H1 (cell line): Measurements from ENCODE around the gene DPM2. TPM values are rescaled to one million over a fixed set of nuclear protein-coding genes. Genes with fewer than 3 reads are reported as not detected.

Experiments used
- CTCF ChIA-PET: fragments of 300-600 bp; sonication (Branson Sonifier 250); formaldehyde crosslinking; loops from one replicate; lab custom pipeline; 2021; ENCODE audit not compliant: partially characterized antibody; lab: Charles Lee
- POLR2A ChIA-PET: fragments of 300-600 bp; sonication (Branson Sonifier 250); formaldehyde crosslinking; loops from one replicate; lab custom pipeline; 2021; ENCODE audit warnings: inconsistent platforms; ENCODE audit not compliant: partially characterized antibody; lab: Charles Lee
- DNase-seq, 2 experiments: peaks; one replicate each; pipeline versions ENCODE4 v3.0.0 to v3.0.0-alpha.2; 2010 to 2022; ENCODE audit warnings: low spot score in 2 of 2, low read depth in 1 of 2, mixed read lengths in 1 of 2
- FAIRE-seq: peaks from 2 replicates; lab custom pipeline; 2011; peaks lifted over from hg19 to GRCh38; lab: Jason Lieb, UNC
- H2AFZ ChIP-seq: 2 replicates; pipeline ENCODE4 v1.8.1; 2012; ENCODE audit warnings: low read length, inconsistent platforms
- H2AK5ac ChIP-seq: 2 replicates; pipeline ENCODE4 v1.6.1; 2013; ENCODE audit warnings: low read depth, low read length
- H2BK120ac ChIP-seq: replicated peaks from 2 replicates; pipeline ENCODE3; 2013; ENCODE audit warnings: low read depth, low read length, inconsistent platforms
- H2BK12ac ChIP-seq: 2 replicates; pipeline ENCODE4 v1.6.1; 2013; ENCODE audit warnings: low read depth, low read length
- H2BK15ac ChIP-seq: 2 replicates; pipeline ENCODE4 v1.6.1; 2013; ENCODE audit warnings: low read length
- H2BK20ac ChIP-seq: 2 replicates; pipeline ENCODE4 v1.6.1; 2013; ENCODE audit warnings: low read length
- H2BK5ac ChIP-seq: 2 replicates; pipeline ENCODE4 v1.6.1; 2013; ENCODE audit warnings: low read depth, low read length
- H3K14ac ChIP-seq: 2 replicates; pipeline ENCODE4 v1.6.1; 2013; ENCODE audit warnings: inconsistent platforms; ENCODE audit not compliant: insufficient read length
- H3K18ac ChIP-seq: 2 replicates; pipeline ENCODE4 v1.6.1; 2013; ENCODE audit warnings: low read length; ENCODE audit errors: extremely low read depth
- H3K23ac ChIP-seq: 2 replicates; pipeline ENCODE4 v1.6.1; 2013; ENCODE audit warnings: inconsistent platforms; ENCODE audit not compliant: insufficient read length
- H3K23me2 ChIP-seq: 2 replicates; pipeline ENCODE4 v1.6.1; 2013; ENCODE audit warnings: low read depth, low read length
- H3K27ac ChIP-seq: 2 replicates; pipeline ENCODE4 v1.6.1; 2011; ENCODE audit warnings: low read depth, low read length, inconsistent platforms
- H3K27me3 ChIP-seq, 4 experiments: replicated peaks in 1 of 4; 1 replicate in 1 of 4; 2 replicates in 3 of 4; pipeline versions ENCODE4 v1.6.1 to v1.8.1; 2011 to 2013; ENCODE audit warnings: low read length in 3 of 4, mild to moderate bottlenecking in 3 of 4, inconsistent platforms in 2 of 4, mixed read lengths in 2 of 4, moderate library complexity in 1 of 4; ENCODE audit not compliant: control insufficient read depth in 3 of 4, insufficient read depth in 3 of 4; ENCODE audit errors: extremely low read depth in 1 of 4
- H3K36me3 ChIP-seq, 4 experiments: 2 replicates each; pipeline versions ENCODE4 v1.6.1 to v1.8.1; 2011 to 2013; ENCODE audit warnings: mild to moderate bottlenecking in 4 of 4, low read length in 3 of 4, moderate library complexity in 2 of 4, control low read depth in 1 of 4, inconsistent platforms in 1 of 4; ENCODE audit not compliant: insufficient read depth in 4 of 4, control insufficient read depth in 2 of 4
- H3K4ac ChIP-seq: replicated peaks from 2 replicates; pipeline ENCODE3; 2013; ENCODE audit warnings: low read length, low read depth, mixed read lengths, inconsistent platforms; ENCODE audit not compliant: insufficient read length
- H3K4me1 ChIP-seq, 4 experiments: replicated peaks in 1 of 4; 1 replicate in 1 of 4; 2 replicates in 3 of 4; pipeline versions ENCODE4 v1.6.1 to v1.8.1; 2011 to 2013; ENCODE audit warnings: low read length in 3 of 4, inconsistent platforms in 2 of 4, mixed read lengths in 1 of 4; ENCODE audit not compliant: insufficient read depth in 4 of 4, control insufficient read depth in 3 of 4
- H3K4me2 ChIP-seq, 2 experiments: 2 replicates each; pipeline versions ENCODE4 v1.6.1 to v1.8.1; 2011 to 2013; ENCODE audit warnings: low read depth in 2 of 2, low read length in 2 of 2, control low read depth in 1 of 2, inconsistent platforms in 1 of 2, mild to moderate bottlenecking in 1 of 2; ENCODE audit not compliant: insufficient read depth in 1 of 2
- H3K4me3 ChIP-seq, 4 experiments: fragments of 200-600, 300-600 bp in 1 of 4; sonication (generic), shearing (Covaris generic), sonication (Bioruptor Twin) in 1 of 4; 2 replicates each; pipeline versions ENCODE4 v1.5.1 to v1.8.1; 2011 to 2016; ENCODE audit warnings: low read length in 4 of 4, low read depth in 3 of 4, control low read depth in 2 of 4, inconsistent platforms in 2 of 4, mild to moderate bottlenecking in 2 of 4, mixed read lengths in 1 of 4, moderate library complexity in 1 of 4; ENCODE audit not compliant: insufficient read depth in 2 of 4; ENCODE audit errors: extremely low read depth in 1 of 4
- H3K56ac ChIP-seq: replicated peaks from 2 replicates; pipeline ENCODE3; 2013; ENCODE audit warnings: low read depth, mild to moderate bottlenecking, mixed read lengths, low read length, inconsistent platforms; ENCODE audit not compliant: insufficient read length
- H3K79me1 ChIP-seq: 2 replicates; pipeline ENCODE4 v1.6.1; 2013; ENCODE audit warnings: low read depth, low read length, control low read depth
- H3K79me2 ChIP-seq, 2 experiments: 2 replicates each; pipeline versions ENCODE4 v1.6.1 to v1.8.1; 2012 to 2013; ENCODE audit warnings: low read length in 2 of 2, mild to moderate bottlenecking in 2 of 2, inconsistent platforms in 1 of 2; ENCODE audit not compliant: insufficient read depth in 2 of 2, control insufficient read depth in 1 of 2
- H3K9ac ChIP-seq, 4 experiments: replicated peaks in 1 of 4; 1 replicate in 1 of 4; 2 replicates in 3 of 4; pipeline versions ENCODE4 v1.6.1 to v1.8.1; 2011 to 2013; ENCODE audit warnings: low read depth in 3 of 4, low read length in 3 of 4, control low read depth in 2 of 4, mild to moderate bottlenecking in 2 of 4, moderate library complexity in 2 of 4, inconsistent platforms in 1 of 4; ENCODE audit errors: extremely low read depth in 1 of 4
- H3K9me3 ChIP-seq, 2 experiments: 2 replicates each; pipeline versions ENCODE4 v1.6.1 to v1.8.1; 2012 to 2013; ENCODE audit warnings: mild to moderate bottlenecking in 2 of 2, moderate library complexity in 2 of 2, control low read depth in 1 of 2, inconsistent platforms in 1 of 2, low read depth in 1 of 2, low read length in 1 of 2, mixed read lengths in 1 of 2; ENCODE audit not compliant: insufficient read depth in 2 of 2
- H4K20me1 ChIP-seq, 2 experiments: replicated peaks in 1 of 2; 2 replicates each; pipeline versions ENCODE3 to v1.8.1; 2011 to 2013; ENCODE audit warnings: inconsistent platforms in 2 of 2, low read length in 2 of 2, mild to moderate bottlenecking in 1 of 2; ENCODE audit not compliant: insufficient read depth in 2 of 2, control insufficient read depth in 1 of 2
- H4K5ac ChIP-seq: 2 replicates; pipeline ENCODE4 v1.6.1; 2013; ENCODE audit warnings: low read length, low read depth, mixed read lengths, inconsistent platforms; ENCODE audit not compliant: insufficient read length
- H4K8ac ChIP-seq: 2 replicates; pipeline ENCODE4 v1.8.0; 2013; ENCODE audit warnings: mild to moderate bottlenecking, moderate library complexity, low read length, inconsistent platforms; ENCODE audit not compliant: insufficient read depth; ENCODE audit errors: extremely low read depth
- H4K91ac ChIP-seq: replicated peaks from 2 replicates; pipeline ENCODE3; 2013; ENCODE audit warnings: low read length, mixed read lengths, inconsistent platforms; ENCODE audit not compliant: insufficient read length
- CBX5 ChIP-seq: fragments of 300-800, 300-1000 bp; sonication (generic); IDR thresholded peaks from 2 replicates; pipeline ENCODE4 v1.7.1; 2016; ENCODE audit warnings: antibody characterized with exemption, low read length, low read depth
- KDM5A ChIP-seq: fragments of 200-600 bp; IDR thresholded peaks from 2 replicates; pipeline ENCODE4 v1.7.1; 2012; ENCODE audit warnings: mild to moderate bottlenecking, low read length, inconsistent platforms, mixed read lengths
- RFX5 ChIP-seq: IDR thresholded peaks from 2 replicates; pipeline ENCODE4 v1.6.1; 2011; ENCODE audit warnings: low read depth, low read length, improper control_type of control experiment, borderline replicate concordance
- WGBS, 2 experiments: shearing (Covaris generic) in 1 of 2; methylation state at CpG; one replicate each; pipeline versions ENCODE4 v1.1.6 to v1.1.7; 2013 to 2015; ENCODE audit warnings: low lambda C conversion rate in 2 of 2, mixed read lengths in 2 of 2, inconsistent platforms in 1 of 2, low coverage in 1 of 2, missing lambda C conversion rate in 1 of 2; ENCODE audit not compliant: insufficient replicate concordance in 2 of 2, insufficient coverage in 1 of 2, insufficient read length in 1 of 2; ENCODE audit errors: extremely low coverage in 1 of 2, missing lambda C conversion rate in 1 of 2; 5-methylcytosine and 5-hydroxymethylcytosine counted together
- polyA plus RNA-seq, 7 experiments: library from polyadenylated mRNA; depleted of rRNA in 3 of 7; stranded (reverse) in 5 of 7; unstranded in 2 of 7; fragments of >200 nt in 5 of 7; fragments of 200-250 nt in 2 of 7; gene quantifications; 1 replicate in 5 of 7; 2 replicates in 1 of 7; 4 replicates in 1 of 7; pipeline versions ENCODE4 v1.2.1 to v1.2.3, GENCODE V29; 2011 to 2013; ENCODE audit warnings: missing spikeins in 2 of 7, mixed read lengths in 2 of 7
- total RNA-seq: library from RNA; stranded (reverse); fragmentation: NEBNext Ultra II Directional; extraction: Animal tissue kit (Norgen Biotek cat#: 25700); gene quantifications from 2 replicates; pipeline ENCODE4 v1.2.1, GENCODE V29; 2021

Gene DPM2
- total and polyA plus RNA-seq, 2 of the 8 experiments (the other 6 are each of a cell fraction or from before 2014, with no cell fraction given), result 45.4 to 95.4 TPM

DNA sequence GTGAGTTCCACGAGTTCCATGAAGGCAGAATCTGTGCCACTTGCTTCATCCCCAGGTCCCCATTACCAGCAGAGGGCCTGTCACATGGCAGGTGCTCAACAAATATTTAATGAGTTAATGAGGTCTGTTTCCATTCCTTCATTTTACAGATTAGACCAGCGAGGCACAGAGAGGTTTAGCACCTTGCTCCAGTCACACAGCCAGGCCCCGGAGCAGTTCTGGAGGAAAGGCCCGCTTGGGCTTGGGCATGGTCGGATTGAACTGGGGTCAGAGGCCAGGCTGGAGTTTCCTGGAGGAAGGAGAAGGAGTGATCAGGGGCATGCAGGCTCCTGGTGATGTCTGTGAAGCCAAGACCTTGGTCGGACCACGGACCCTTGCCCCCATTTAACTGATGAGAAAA is 16.9 kb downstream of the DPM2 start:
- 92% methylated on average over 7 of the region's 7 CpGs; no CpG with 5 or more reads in 1 of the 2 experiments for WGBS, 2 experiments
- Histone ChIP-seq H3K14ac (no peak overlapping the region), H2BK5ac (no peak overlapping the region), H4K5ac (no peak overlapping the region), H3K18ac (no peak overlapping the region), H3K4ac (no peak overlapping the region), H3K4me3 (no peak overlapping the region), H4K91ac (no peak overlapping the region), H2BK12ac (no peak overlapping the region), H2BK15ac (no peak overlapping the region), H4K20me1 (peaks cover 0 to 5% of the 10 kb centered on the region in 2 experiments), H3K4me1 (peaks cover 4 to 8% (median 7%) of the 10 kb centered on the region in 4 experiments), H3K79me2 (no peaks in the 10 kb centered on the region), H3K56ac (no peak overlapping the region), H3K27ac (no peak overlapping the region), H3K27me3 (peaks cover 0 to 13% (median 9%) of the 10 kb centered on the region in 4 experiments; a peak in 5 of 7 replicates), H3K79me1 (no peaks in the 10 kb centered on the region), H3K9ac (no peak overlapping the region), H3K4me2 (no peak overlapping the region), H3K23me2 (peaks cover 7% of the 10 kb centered on the region), H2AFZ (no peak overlapping the region), H2BK20ac (no peak overlapping the region), H3K23ac (no peak overlapping the region), H3K9me3 (no peaks in the 10 kb centered on the region), H2AK5ac (no peak overlapping the region), H4K8ac (no peak overlapping the region), H2BK120ac (no peak overlapping the region), H3K36me3 (no peaks in the 10 kb centered on the region)
- DNase-seq (no peak), FAIRE-seq (no peak)
- POLR2A ChIA-PET, result interaction anchor here (0.9 to 2.0 kb wide), 14 partner anchors 9 to 220 kb away, joined by 3 to 8 read pairs (median 4); partner anchors contain the start of genes CDK9 and PIP5KL1
- CTCF ChIA-PET, result interaction anchor here (0.5 to 6.7 kb wide), 58 partner anchors 8 to 676 kb away, joined by 3 to 114 read pairs (median 5); partner anchors contain the start of genes DPM2, ENG, PIP5KL1 and ST6GALNAC6
- TF ChIP-seq KDM5A (no peak), CBX5 (no peak), RFX5 (no peak)
